ENCODE results near the gene TCEAL1.

GRCh38 chrX:103669745-103670144 lies 41.0 kb downstream of the TCEAL1 start:
- TF ChIP-seq CTCF (IDR thresholded peaks at IDR 0.05) (no peak), POLR2A (IDR thresholded peaks at IDR 0.05) (no peak)
